WERI-Rb-1 (cell line): ENCODE results near the gene SPCS3.

Source experiments
- DNase-seq: peaks from one replicate; pipeline ENCODE4 v3.0.0-alpha.2; 2020
- H3K27ac ChIP-seq: fragments of 250-450 bp; sonication (Bioruptor Pico); 2 replicates; pipeline ENCODE4 v1.5.1; 2020; ENCODE audit warnings: mild to moderate bottlenecking, moderate library complexity
- H3K27me3 ChIP-seq: fragments of 250-450 bp; sonication (Bioruptor Pico); 2 replicates; pipeline ENCODE4 v1.5.1; 2021; ENCODE audit warnings: mild to moderate bottlenecking, low read depth, moderate library complexity; ENCODE audit not compliant: insufficient read depth, severe bottlenecking
- H3K36me3 ChIP-seq: fragments of 250-450 bp; sonication (Bioruptor Pico); 2 replicates; pipeline ENCODE4 v1.5.1; 2020; ENCODE audit warnings: mild to moderate bottlenecking, moderate library complexity
- H3K4me3 ChIP-seq: 2 replicates; pipeline ENCODE4 v1.5.1; 2011; ENCODE audit warnings: low read depth, mild to moderate bottlenecking, control low read depth, low read length
- H3K9me3 ChIP-seq: fragments of 250-450 bp; sonication (Bioruptor Pico); 2 replicates; pipeline ENCODE4 v1.5.1; 2021; ENCODE audit warnings: mild to moderate bottlenecking, moderate library complexity; ENCODE audit not compliant: severe bottlenecking
- TF ChIP-seq, protein P1 (sequence below): IDR thresholded peaks from 2 replicates; pipeline ENCODE4 v1.5.1; 2011; ENCODE audit warnings: low read depth, mild to moderate bottlenecking, control low read depth, inconsistent platforms, low read length

SPCS3 gene

DNA sequence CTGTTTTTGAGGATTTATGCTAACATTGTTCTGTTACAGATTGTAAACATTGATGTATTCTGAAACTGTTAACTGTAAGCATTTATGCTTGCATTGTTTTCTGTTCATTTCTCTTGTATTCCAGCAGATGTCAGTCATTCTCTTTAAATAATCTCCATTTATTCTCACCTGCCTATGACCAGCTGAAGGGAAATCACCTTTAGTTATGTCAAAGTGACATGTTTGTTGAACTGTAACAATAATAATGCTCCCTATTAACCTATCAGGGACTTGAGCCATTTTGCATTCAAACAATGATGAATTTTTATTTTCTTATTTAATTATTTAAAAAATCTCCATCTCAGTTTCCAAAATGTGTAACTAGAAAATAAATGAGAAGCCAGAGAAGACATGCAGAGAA is 58.0 kb downstream of the SPCS3 start:
- TF ChIP-seq, protein P1, sequence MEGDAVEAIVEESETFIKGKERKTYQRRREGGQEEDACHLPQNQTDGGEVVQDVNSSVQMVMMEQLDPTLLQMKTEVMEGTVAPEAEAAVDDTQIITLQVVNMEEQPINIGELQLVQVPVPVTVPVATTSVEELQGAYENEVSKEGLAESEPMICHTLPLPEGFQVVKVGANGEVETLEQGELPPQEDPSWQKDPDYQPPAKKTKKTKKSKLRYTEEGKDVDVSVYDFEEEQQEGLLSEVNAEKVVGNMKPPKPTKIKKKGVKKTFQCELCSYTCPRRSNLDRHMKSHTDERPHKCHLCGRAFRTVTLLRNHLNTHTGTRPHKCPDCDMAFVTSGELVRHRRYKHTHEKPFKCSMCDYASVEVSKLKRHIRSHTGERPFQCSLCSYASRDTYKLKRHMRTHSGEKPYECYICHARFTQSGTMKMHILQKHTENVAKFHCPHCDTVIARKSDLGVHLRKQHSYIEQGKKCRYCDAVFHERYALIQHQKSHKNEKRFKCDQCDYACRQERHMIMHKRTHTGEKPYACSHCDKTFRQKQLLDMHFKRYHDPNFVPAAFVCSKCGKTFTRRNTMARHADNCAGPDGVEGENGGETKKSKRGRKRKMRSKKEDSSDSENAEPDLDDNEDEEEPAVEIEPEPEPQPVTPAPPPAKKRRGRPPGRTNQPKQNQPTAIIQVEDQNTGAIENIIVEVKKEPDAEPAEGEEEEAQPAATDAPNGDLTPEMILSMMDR = peak; percentile 27; the same call in 1 of the 2 replicates
- no peaks in the 10 kb centered on the region for H3K27me3 ChIP-seq
- DNase-seq = no peak
- no peak overlapping the region for H3K27ac ChIP-seq
- no peaks in the 10 kb centered on the region for H3K9me3 ChIP-seq
- no peak overlapping the region for H3K4me3 ChIP-seq
- no peaks in the 10 kb centered on the region for H3K36me3 ChIP-seq

DNA sequence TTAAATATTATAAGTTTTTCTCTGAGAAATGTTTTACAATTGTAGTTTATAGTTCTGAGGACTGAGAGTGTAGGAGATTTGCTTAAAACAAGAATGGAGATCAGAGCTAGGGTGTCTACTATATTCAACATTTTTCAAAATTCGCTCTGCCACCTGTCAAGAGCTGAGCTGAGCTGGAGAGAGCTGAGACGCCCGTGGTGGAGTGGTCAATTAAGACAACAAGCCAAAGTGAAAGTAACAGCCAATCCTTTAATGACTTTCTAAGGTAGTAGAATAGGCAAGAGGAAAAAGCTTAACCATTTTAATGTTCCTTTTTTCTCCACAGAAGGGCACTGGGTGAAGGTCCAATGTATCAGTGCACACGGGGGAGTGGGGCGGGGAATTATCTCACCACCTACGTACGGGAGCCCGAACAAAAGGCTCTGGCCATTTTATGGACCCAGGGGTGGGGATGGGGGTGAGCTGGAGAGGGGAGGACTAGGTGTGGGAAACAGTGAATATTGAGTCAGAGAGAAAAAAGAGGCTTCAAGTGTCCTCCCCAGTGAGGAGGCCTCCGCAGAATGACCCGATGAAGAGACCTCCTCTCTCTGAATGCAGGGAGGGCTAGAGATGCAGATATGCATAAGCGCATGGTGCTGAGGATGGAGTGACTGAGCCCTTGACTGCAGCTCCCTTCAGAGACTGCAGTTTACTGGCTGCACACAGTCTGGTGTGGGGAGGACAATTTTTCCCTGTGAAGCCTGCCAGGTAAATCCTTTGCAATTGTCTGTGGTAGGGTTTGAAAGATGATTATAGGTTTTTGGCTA is 60.8 kb downstream of the SPCS3 start:
- no peak overlapping the region for H3K4me3 ChIP-seq
- TF ChIP-seq, protein P1 = no peak
- DNase-seq = no peak
- H3K36me3 ChIP-seq = no peaks in the 10 kb centered on the region
- no peaks in the 10 kb centered on the region for H3K27me3 ChIP-seq
- H3K9me3 ChIP-seq = no peaks in the 10 kb centered on the region
- no peak overlapping the region for H3K27ac ChIP-seq
